Esophagus (tissue), 2 donors: ENCODE measurements around the gene POLA1. TPM values are rescaled to one million over a fixed set of nuclear protein-coding genes. Genes with fewer than 3 reads are reported as not detected.

ENCODE experiments used
- H3K27ac ChIP-seq, 2 donors: one replicate each; pipeline ENCODE4 v1.5.1; 2013; ENCODE audit warnings: low read depth in 2 of 2, mild to moderate bottlenecking in 2 of 2, inconsistent platforms in 1 of 2, low read length in 1 of 2, moderate library complexity in 1 of 2
- H3K27me3 ChIP-seq, 2 donors: one replicate each; pipeline ENCODE4 v1.6.1; 2013; ENCODE audit warnings: low read length in 2 of 2, control low read depth in 1 of 2, mild to moderate bottlenecking in 1 of 2; ENCODE audit not compliant: insufficient read depth in 2 of 2, control insufficient read depth in 1 of 2
- H3K36me3 ChIP-seq, 2 donors: one replicate each; pipeline ENCODE4 v1.6.1; 2013; ENCODE audit warnings: low read length in 1 of 2; ENCODE audit not compliant: control insufficient read depth in 2 of 2, insufficient read depth in 2 of 2
- H3K4me1 ChIP-seq, 2 donors: one replicate each; pipeline ENCODE4 v1.6.1; 2013; ENCODE audit warnings: low read length in 1 of 2; ENCODE audit not compliant: control insufficient read depth in 2 of 2, insufficient read depth in 2 of 2
- H3K4me3 ChIP-seq, 2 donors: one replicate each; pipeline ENCODE4 v1.5.1; 2013; ENCODE audit warnings: low read length in 2 of 2, mild to moderate bottlenecking in 2 of 2, low read depth in 1 of 2, moderate library complexity in 1 of 2
- H3K9me3 ChIP-seq, 2 donors: one replicate each; pipeline ENCODE4 v1.6.1; 2013; ENCODE audit warnings: mild to moderate bottlenecking in 2 of 2, low read depth in 1 of 2, low read length in 1 of 2, moderate library complexity in 1 of 2; ENCODE audit not compliant: control insufficient read depth in 2 of 2, insufficient read depth in 1 of 2
- whole genome bisulfite sequencing, 2 donors: extraction: QIAGEN DNeasy Blood & Tissue Kit; methylation state at CpG; one replicate each; pipeline ENCODE4 v1.1.7; 2013; 5-methylcytosine and 5-hydroxymethylcytosine counted together
- polyA plus RNA-seq, 2 donors: library from polyadenylated mRNA; stranded (reverse); fragments of 200-250 nt; gene quantifications; one replicate each; pipeline ENCODE4 v1.2.3, GENCODE V29; 2013
- donor health status: healthy with polysubstance abuse.
- donor health status: Bipolar disorder and iron deficiency.

Gene POLA1
- polyA plus RNA-seq, 2 donors: 2.8 to 4.5 TPM

DNA sequence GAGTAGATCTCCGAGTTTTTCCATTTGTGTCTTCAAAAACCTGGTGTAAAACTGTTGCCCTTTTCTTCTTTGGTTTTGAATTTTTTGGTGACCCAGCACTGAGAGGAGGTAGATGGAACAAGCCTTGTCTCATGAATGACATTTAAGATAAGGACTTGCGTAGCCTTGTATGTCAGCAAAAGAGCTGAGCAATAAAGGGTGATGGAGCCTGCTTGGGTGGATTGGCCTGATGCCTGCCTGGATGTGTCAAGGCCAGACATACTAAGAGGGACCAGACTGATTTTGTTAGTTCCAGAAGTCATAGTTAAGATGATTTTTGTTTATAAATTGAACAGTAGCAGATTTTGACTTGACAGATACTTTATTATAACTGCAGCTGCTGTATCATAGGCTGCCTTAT is 134.9 kb downstream of the POLA1 start:
- Histone ChIP-seq H3K4me1 (no peaks in the 10 kb centered on the region), H3K36me3 (peaks cover 0 to 3% of the 10 kb centered on the region in 2 donors), H3K27me3 (no peaks in the 10 kb centered on the region), H3K9me3 (no peaks in the 10 kb centered on the region), H3K4me3 (no peak overlapping the region), H3K27ac (no peak overlapping the region)
- WGBS, 2 donors: 81 to 98% methylated on average over 2 of the region's 2 CpGs

DNA sequence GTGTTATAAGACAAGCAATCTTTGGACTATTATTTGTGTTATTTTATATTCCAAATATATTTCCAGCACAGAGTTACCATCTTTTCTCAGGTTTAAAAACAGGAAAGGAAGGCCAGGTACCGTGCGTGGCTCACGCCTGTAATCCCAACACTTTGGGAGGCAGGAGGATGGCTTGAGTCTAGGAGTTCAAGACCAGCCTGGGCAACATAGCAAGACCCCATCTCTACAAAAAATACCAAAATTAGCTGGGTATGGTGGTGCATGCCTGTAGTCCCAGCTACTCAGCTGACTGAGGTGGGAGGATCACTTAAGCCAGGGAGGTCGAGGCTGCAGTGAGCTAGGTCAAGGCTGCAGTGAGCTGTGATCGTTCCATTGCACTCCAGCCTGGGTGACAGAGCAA is 140.0 kb downstream of the POLA1 start:
- H3K4me1 ChIP-seq: no peaks in the 10 kb centered on the region
- H3K4me3 ChIP-seq: no peak overlapping the region
- no peak overlapping the region for H3K27ac ChIP-seq
- WGBS, 2 donors: 89 to 97% methylated on average over 5 of the region's 5 CpGs
- H3K27me3 ChIP-seq: no peaks in the 10 kb centered on the region
- H3K36me3 ChIP-seq: no peaks in the 10 kb centered on the region
- H3K9me3 ChIP-seq: no peaks in the 10 kb centered on the region

DNA sequence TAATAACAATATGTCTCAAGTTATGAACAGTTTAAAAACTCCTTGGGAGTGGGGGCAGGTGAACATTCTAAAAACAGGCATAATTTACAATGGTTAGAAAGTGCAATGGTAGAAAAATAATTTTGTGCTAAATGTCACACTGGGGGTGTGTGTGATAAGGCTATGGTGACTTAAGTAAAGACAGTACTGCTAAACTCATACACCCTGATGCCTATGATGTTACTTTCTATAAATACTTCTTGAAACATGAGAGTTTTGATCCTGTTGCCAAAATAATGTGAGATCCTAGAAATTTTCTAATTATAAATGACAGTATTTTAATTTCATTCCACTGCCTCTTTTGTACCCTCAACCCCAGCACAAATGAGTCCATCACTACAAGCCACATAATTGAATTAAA is 144.2 kb downstream of the POLA1 start:
- no peaks in the 10 kb centered on the region for H3K36me3 ChIP-seq
- no peaks in the 10 kb centered on the region for H3K9me3 ChIP-seq
- H3K4me3 ChIP-seq: no peak overlapping the region
- no peaks in the 10 kb centered on the region for H3K27me3 ChIP-seq
- H3K27ac ChIP-seq: no peak overlapping the region
- H3K4me1 ChIP-seq: no peaks in the 10 kb centered on the region

DNA sequence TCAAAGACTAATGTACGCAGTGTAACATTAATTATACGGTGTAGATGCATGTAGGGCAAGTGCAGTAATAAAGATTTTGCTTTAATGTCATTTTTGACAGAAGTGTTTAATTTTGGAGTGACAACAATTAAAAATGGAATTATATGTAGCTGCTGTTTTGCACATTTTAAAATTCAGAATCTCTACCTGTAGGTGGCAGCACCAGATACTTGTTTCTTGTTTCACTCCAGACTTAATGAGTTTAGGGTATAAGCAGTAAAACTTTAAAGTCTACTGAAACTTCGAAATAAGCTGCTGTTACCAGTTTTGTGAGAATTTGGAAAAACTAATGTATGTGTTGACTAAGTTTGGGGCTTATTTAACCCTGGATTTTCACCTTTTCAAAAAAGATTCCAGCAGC is 144.9 kb downstream of the POLA1 start:
- Histone ChIP-seq H3K27me3 (no peaks in the 10 kb centered on the region), H3K27ac (no peak overlapping the region), H3K36me3 (no peaks in the 10 kb centered on the region), H3K4me3 (no peak overlapping the region), H3K9me3 (no peaks in the 10 kb centered on the region), H3K4me1 (no peaks in the 10 kb centered on the region)
- 20 to 50% methylated on average over 3 of the region's 3 CpGs for WGBS, 2 donors

DNA sequence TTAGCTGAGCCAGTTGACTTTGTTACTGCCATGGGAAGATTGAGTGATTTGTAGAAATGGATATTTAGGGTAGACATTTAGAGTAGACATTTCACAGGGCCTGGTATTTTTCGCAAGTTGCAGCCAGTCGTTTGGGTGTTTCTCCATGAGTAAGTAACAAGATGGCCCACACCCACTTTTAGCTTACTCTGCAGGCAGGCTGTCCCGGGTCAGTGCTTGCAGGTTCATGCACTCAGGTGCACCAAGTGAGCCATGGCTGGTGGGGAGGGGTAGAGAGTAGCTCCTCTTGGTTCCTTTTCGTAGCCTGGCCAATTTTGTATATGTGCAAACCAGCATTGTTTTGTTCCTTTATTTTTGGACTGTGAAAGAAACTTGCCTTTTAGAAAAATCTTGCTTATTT is 145.6 kb downstream of the POLA1 start:
- Histone ChIP-seq H3K27me3 (no peaks in the 10 kb centered on the region), H3K27ac (no peak overlapping the region), H3K4me1 (no peaks in the 10 kb centered on the region), H3K4me3 (no peak overlapping the region), H3K9me3 (no peaks in the 10 kb centered on the region), H3K36me3 (no peaks in the 10 kb centered on the region)
- 56 to 58% methylated on average over 4 of the region's 4 CpGs for WGBS, 2 donors

DNA sequence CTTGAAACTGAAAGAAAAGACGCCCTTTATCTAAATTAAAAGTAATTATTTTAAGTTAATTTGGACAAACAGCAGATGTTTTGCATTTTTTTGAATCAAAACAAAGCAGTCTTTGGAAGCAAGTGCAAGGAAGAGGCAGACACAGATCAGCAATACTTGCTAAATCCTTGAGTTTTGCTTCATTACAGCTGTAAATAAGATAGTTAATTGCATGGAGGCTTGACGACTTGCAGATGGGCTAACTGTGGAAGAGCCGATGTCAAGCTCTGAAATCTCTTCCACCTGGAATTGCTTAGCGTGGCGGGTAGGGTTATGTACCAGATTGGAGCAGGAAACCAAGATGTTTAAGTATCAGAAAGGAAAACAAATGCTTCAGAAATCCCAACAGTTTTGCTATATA is 148.8 kb downstream of the POLA1 start:
- 64 to 78% methylated on average over 5 of the region's 5 CpGs for WGBS, 2 donors
- no peaks in the 10 kb centered on the region for H3K36me3 ChIP-seq
- no peaks in the 10 kb centered on the region for H3K4me1 ChIP-seq
- H3K4me3 ChIP-seq: no peak overlapping the region
- H3K27ac ChIP-seq: no peak overlapping the region
- no peaks in the 10 kb centered on the region for H3K27me3 ChIP-seq
- H3K9me3 ChIP-seq: no peaks in the 10 kb centered on the region

DNA sequence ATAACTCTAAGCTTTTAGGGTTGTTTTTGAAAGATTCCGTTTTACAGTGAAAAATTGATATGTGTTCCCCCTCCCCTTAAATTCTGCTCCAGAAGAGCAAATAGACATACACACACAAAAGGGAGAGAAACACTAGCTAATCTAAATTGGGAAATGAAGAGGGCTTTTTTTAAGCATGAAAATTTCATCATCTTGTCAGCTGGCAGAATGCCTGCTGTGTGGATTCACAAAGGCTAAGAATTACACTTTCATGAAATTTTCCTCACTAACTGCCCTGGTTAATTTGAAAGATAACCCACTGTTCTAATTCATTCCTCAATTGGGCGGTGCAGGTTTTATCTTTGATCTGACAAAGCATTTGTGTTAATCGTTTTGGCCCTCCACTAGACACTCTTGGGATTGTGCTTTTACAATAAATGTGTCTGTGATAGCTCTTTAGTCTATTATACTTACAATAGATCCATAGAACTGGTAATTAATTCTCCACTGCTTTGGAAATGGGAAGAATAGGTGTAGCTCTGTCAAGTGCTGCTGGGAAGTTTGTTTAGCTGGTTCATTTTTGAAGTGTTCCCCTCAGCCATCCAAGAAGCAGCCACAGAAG is 152.9 kb downstream of the POLA1 start:
- 47 to 77% methylated on average over 3 of the region's 3 CpGs for WGBS, 2 donors
- H3K27me3 ChIP-seq: no peaks in the 10 kb centered on the region

GRCh38 chrX:24851289-24851688 is 157.6 kb downstream of the POLA1 start:
- H3K27ac ChIP-seq: no peak overlapping the region
- no peaks in the 10 kb centered on the region for H3K36me3 ChIP-seq
- no peak overlapping the region for H3K4me3 ChIP-seq
- WGBS, 2 donors: 83 to 98% methylated on average over 6 of the region's 6 CpGs
- no peaks in the 10 kb centered on the region for H3K4me1 ChIP-seq
- no peaks in the 10 kb centered on the region for H3K27me3 ChIP-seq
- no peaks in the 10 kb centered on the region for H3K9me3 ChIP-seq

More for the DNA sequence above, 152.9 kb downstream of the POLA1 start:
- H3K9me3 ChIP-seq: no peaks in the 10 kb centered on the region
- no peak overlapping the region for H3K27ac ChIP-seq
- no peaks in the 10 kb centered on the region for H3K36me3 ChIP-seq
- no peaks in the 10 kb centered on the region for H3K4me1 ChIP-seq
- H3K4me3 ChIP-seq: no peak overlapping the region

DNA sequence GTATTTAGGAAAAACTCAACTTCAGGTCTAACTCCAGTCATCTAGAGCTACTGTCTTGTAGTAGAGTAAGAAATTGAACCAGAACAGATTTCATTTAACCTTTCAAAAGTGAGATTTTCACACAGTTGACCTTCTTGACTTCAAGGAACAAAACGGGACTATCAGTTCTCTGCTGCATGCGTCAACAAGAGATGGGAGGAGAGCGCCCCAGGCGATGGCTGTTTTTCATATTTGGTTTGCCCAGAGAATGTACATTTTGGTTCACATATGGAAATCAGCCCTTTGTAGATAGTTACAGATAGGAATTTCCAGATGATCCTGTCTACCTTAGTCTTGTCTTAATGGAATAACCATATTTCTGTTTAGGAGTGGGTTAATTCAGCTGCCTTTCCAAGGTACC is 158.1 kb downstream of the POLA1 start:
- WGBS, 2 donors: 80% methylated on average over 4 of the region's 4 CpGs
- Histone ChIP-seq H3K4me1 (no peaks in the 10 kb centered on the region), H3K27me3 (no peaks in the 10 kb centered on the region), H3K27ac (no peak overlapping the region), H3K4me3 (no peak overlapping the region), H3K9me3 (no peaks in the 10 kb centered on the region), H3K36me3 (no peaks in the 10 kb centered on the region)

DNA sequence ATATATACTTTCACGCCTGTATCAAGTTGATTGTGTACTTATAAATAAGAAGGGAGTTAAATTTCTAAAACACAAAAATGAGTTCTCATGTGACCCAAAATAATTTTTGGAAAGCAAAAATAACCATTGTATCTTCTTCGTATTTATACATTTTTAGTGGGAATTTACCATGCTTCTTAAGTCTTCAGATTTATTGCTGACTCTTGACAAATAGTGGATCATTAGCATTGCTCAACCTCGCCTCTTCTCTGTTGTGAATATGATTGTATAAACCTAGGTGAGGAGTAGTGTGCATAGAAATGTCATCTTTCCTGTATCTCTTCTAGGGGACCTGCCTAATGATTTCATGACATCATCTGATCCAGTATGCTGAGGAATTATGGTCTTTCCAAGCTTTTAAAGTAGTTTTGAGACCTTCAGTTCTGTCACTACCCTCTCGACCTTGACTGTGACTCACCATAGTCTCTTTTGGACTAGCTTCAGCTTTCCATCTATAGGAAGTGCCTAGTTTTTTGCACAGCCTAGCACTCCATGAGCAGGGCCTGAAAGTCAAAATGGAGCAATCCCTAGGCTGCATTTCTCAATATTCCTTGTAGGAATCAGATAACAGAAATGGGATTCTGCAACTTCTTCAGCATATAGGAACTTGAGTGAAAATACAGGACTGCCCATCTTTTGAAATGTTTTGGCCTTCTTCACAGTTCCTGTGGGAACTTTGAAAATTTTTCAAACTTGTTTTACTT is 164.5 kb downstream of the POLA1 start:
- 77 to 95% methylated on average over 4 of the region's 4 CpGs for WGBS, 2 donors
- no peak overlapping the region for H3K4me3 ChIP-seq
- H3K4me1 ChIP-seq: no peaks in the 10 kb centered on the region
- H3K36me3 ChIP-seq: no peaks in the 10 kb centered on the region
- no peaks in the 10 kb centered on the region for H3K9me3 ChIP-seq
- H3K27ac ChIP-seq: no peak overlapping the region
- no peaks in the 10 kb centered on the region for H3K27me3 ChIP-seq
